Osteoblast (primary cell): ENCODE data around the gene FAM110D. TPM values are rescaled to one million over a fixed set of nuclear protein-coding genes. Genes with fewer than 3 reads are reported as not detected.

Experiments used
- DNase-seq: peaks from one replicate; pipeline ENCODE4 v3.0.0; 2011; ENCODE audit warnings: low spot score, mixed read lengths; ENCODE audit not compliant: insufficient read length; ENCODE audit errors: missing footprints
- H2AFZ ChIP-seq: 2 replicates; pipeline ENCODE4 v1.6.0; 2011; ENCODE audit warnings: mild to moderate bottlenecking, low read length
- H3K27ac ChIP-seq: 2 replicates; pipeline ENCODE4 v1.5.1; 2011; ENCODE audit warnings: mild to moderate bottlenecking, low read depth, low read length, moderate library complexity
- H3K27me3 ChIP-seq: 2 replicates; pipeline ENCODE4 v1.6.0; 2012; ENCODE audit warnings: mild to moderate bottlenecking, control low read depth, inconsistent platforms, low read length, moderate library complexity; ENCODE audit not compliant: insufficient read depth
- H3K36me3 ChIP-seq: 2 replicates; pipeline ENCODE4 v1.5.1; 2011; ENCODE audit warnings: mild to moderate bottlenecking, low read length, control low read depth, moderate library complexity; ENCODE audit not compliant: insufficient read depth
- H3K4me1 ChIP-seq: 2 replicates; pipeline ENCODE4 v1.5.1; 2011; ENCODE audit warnings: mild to moderate bottlenecking, low read length, control low read depth, moderate library complexity; ENCODE audit not compliant: insufficient read depth
- H3K4me2 ChIP-seq: 2 replicates; pipeline ENCODE4 v1.6.0; 2011; ENCODE audit warnings: mild to moderate bottlenecking, low read length; ENCODE audit not compliant: insufficient read depth
- H3K4me3 ChIP-seq: fragments of 200-600 bp; sonication (generic); 3 replicates; pipeline ENCODE4 v1.5.1; 2012; ENCODE audit warnings: mild to moderate bottlenecking, low read length, inconsistent platforms; ENCODE audit not compliant: insufficient read depth
- H3K79me2 ChIP-seq: 2 replicates; pipeline ENCODE4 v1.6.0; 2012; ENCODE audit warnings: mild to moderate bottlenecking, low read length, control low read depth, inconsistent platforms; ENCODE audit not compliant: insufficient read depth
- H3K9me3 ChIP-seq: 2 replicates; pipeline ENCODE4 v1.5.1; 2011; ENCODE audit warnings: low read depth, low read length, control low read depth
- H4K20me1 ChIP-seq: 2 replicates; pipeline ENCODE4 v1.6.0; 2012; ENCODE audit warnings: mild to moderate bottlenecking, low read length, control low read depth; ENCODE audit not compliant: insufficient read depth
- CTCF ChIP-seq: IDR thresholded peaks from 2 replicates; pipeline ENCODE4 v1.5.1; 2011; ENCODE audit warnings: mild to moderate bottlenecking, low read depth, low read length, moderate library complexity; ENCODE audit errors: extremely low read depth
- total RNA-seq: library from RNA; depleted of rRNA; stranded (reverse); fragments of >200 nt; gene quantifications from 2 replicates; pipeline ENCODE4 v1.2.3, GENCODE V29; 2012

FAM110D gene
- total RNA-seq, 1 donor = not detected

GRCh38 chr1:26132834-26133167 lies 26.1 kb upstream of the FAM110D start:
- H3K4me2 ChIP-seq = no peak overlapping the region
- no peaks in the 10 kb centered on the region for H3K36me3 ChIP-seq
- no peaks in the 10 kb centered on the region for H3K9me3 ChIP-seq
- no peak overlapping the region for H3K27ac ChIP-seq
- H2AFZ ChIP-seq = no peak overlapping the region
- DNase-seq = no peak
- no peak for TF ChIP-seq CTCF
- H3K4me3 ChIP-seq = no peak overlapping the region
- no peaks in the 10 kb centered on the region for H3K4me1 ChIP-seq
- H3K27me3 ChIP-seq = no peaks in the 10 kb centered on the region
- H4K20me1 ChIP-seq = no peaks in the 10 kb centered on the region
- no peaks in the 10 kb centered on the region for H3K79me2 ChIP-seq

DNA sequence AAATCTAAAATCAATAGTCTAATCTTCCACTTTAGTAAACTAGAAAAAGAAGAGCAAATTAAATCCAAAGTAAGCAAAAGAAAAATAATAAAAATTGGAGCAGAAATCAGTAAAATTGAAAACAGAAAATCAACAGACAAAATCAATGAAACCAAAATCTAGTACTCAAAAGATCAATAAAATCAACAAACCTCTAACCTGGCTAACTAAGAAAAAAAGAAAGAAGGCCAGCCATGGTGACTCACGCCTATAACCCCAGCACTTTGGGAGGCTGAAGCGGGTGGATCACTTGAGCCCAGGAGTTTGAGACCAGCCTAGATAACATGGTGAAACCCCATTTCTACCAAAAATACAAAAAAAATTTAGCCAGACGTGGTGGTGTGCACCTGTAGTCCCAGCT lies 24.4 kb upstream of the FAM110D start:
- H3K27ac ChIP-seq = no peak overlapping the region
- no peaks in the 10 kb centered on the region for H3K27me3 ChIP-seq
- H3K4me1 ChIP-seq = no peaks in the 10 kb centered on the region
- H2AFZ ChIP-seq = no peak overlapping the region
- H4K20me1 ChIP-seq = no peaks in the 10 kb centered on the region
- H3K4me3 ChIP-seq = no peak overlapping the region
- H3K9me3 ChIP-seq = no peaks in the 10 kb centered on the region
- DNase-seq = no peak
- no peaks in the 10 kb centered on the region for H3K79me2 ChIP-seq
- H3K4me2 ChIP-seq = no peak overlapping the region
- TF ChIP-seq CTCF = no peak
- no peaks in the 10 kb centered on the region for H3K36me3 ChIP-seq

DNA sequence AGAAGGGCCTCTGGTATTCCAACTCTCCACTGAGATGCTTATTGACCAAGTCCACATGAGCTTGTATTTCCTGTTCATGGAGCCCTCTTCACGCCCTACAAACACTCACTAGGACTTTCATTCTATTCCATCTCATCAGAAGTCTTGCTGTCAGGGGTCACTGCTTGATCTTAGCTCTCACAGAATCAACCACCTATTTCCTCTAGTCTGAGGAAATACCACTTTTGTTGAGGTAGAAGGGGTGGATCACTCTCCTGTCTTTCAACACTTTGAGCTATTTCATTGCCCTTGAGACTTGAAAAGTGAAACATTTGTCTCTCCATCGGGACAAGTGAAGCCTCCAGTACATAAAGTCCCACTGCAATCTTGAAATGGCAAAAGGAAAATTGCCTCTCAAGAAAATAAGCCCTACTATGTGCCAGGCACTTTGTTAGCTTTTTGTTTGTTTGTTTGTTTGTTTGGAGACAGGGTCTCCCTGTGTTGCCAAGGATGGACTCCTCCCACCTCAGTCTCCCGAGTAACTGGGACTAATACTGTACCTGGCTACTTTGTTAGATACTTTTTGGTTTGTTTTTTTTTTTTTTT lies 19.8 kb upstream of the FAM110D start:
- Histone ChIP-seq H2AFZ (no peak overlapping the region), H3K27me3 (no peaks in the 10 kb centered on the region), H3K36me3 (no peaks in the 10 kb centered on the region), H3K4me1 (no peaks in the 10 kb centered on the region), H4K20me1 (no peaks in the 10 kb centered on the region), H3K4me3 (no peak overlapping the region), H3K4me2 (no peak overlapping the region), H3K27ac (no peak overlapping the region), H3K79me2 (no peaks in the 10 kb centered on the region), H3K9me3 (no peaks in the 10 kb centered on the region)
- DNase-seq = no peak
- TF ChIP-seq CTCF = no peak

- no peak for TF ChIP-seq CTCF
Measured at GRCh38 chr1:26142159-26142558, 16.7 kb upstream of the FAM110D start.

More at GRCh38 chr1:26142159-26142558, 16.7 kb upstream of the FAM110D start:
- Histone ChIP-seq H3K27me3 (peaks cover 6% of the 10 kb centered on the region), H3K9me3 (no peaks in the 10 kb centered on the region), H4K20me1 (no peaks in the 10 kb centered on the region), H3K27ac (no peak overlapping the region), H3K36me3 (no peaks in the 10 kb centered on the region), H3K4me1 (no peaks in the 10 kb centered on the region), H3K4me2 (peak overlapping the region; percentile 24), H2AFZ (no peak overlapping the region), H3K79me2 (no peaks in the 10 kb centered on the region), H3K4me3 (no peak overlapping the region)
- DNase-seq = no peak
